Endothelial cell of umbilical vein (primary cell): ENCODE results near the gene PPM1H.

Experiments used
- CTCF ChIP-seq, 2 donors: IDR thresholded peaks; 1 replicate in 1 of 2; 2 replicates in 1 of 2; pipeline ENCODE4 v1.5.1; 2011; ENCODE audit warnings: low read length in 2 of 2, mild to moderate bottlenecking in 2 of 2, moderate library complexity in 2 of 2, control low read depth in 1 of 2, inconsistent platforms in 1 of 2, low read depth in 1 of 2; ENCODE audit not compliant: insufficient read depth in 1 of 2; ENCODE audit errors: extremely low read depth in 1 of 2
- EZH2 ChIP-seq: IDR thresholded peaks from 2 replicates; pipeline ENCODE4 v1.6.1; 2012; ENCODE audit warnings: borderline replicate concordance, low read depth, mild to moderate bottlenecking, moderate library complexity, low read length, inconsistent platforms; ENCODE audit not compliant: severe bottlenecking
- GATA2 ChIP-seq: IDR thresholded peaks from 2 replicates; pipeline ENCODE4 v1.7.0; 2011; ENCODE audit warnings: low read depth, mild to moderate bottlenecking, moderate library complexity, mixed read lengths, low read length; ENCODE audit not compliant: insufficient read length, insufficient read depth
- MAX ChIP-seq: IDR thresholded peaks from 2 replicates; pipeline ENCODE4 v1.6.1; 2011; ENCODE audit not compliant: insufficient read depth, insufficient read length
- MYC ChIP-seq: IDR thresholded peaks from one replicate; pipeline ENCODE4 v1.6.1; 2011; ENCODE audit warnings: mild to moderate bottlenecking, low read depth, low read length
- POLR2A ChIP-seq: IDR thresholded peaks from 2 replicates; pipeline ENCODE4 v1.6.1; 2012; ENCODE audit warnings: low read depth, mild to moderate bottlenecking, control low read depth, low read length
- POLR2AphosphoS5 ChIP-seq: IDR thresholded peaks from 2 replicates; pipeline ENCODE4 v1.6.1; 2012; ENCODE audit warnings: low read depth, mild to moderate bottlenecking, control low read depth, low read length, moderate library complexity; ENCODE audit not compliant: insufficient read depth

GRCh38 chr12:62925680-62926079 is 9.3 kb downstream of the PPM1H start:
- TF ChIP-seq MAX (no peak), CTCF (IDR thresholded peaks at IDR 0.05; ENCODE audit: extremely low read depth in 1 of 2, insufficient read depth in 1 of 2, low read depth in 1 of 2, low read length in 2 of 2) (no peak), MYC (no peak), POLR2AphosphoS5 (no peak), EZH2 (no peak), POLR2A (no peak), GATA2 (no peak)
